Epithelial cell of proximal tubule (primary cell): ENCODE results near the gene NBEA. TPM values are rescaled to one million over a fixed set of nuclear protein-coding genes. Genes with fewer than 3 reads are reported as not detected.
"Not testable (repeated sequence)": the region's sequence is repeated elsewhere in the genome, so short reads cannot be mapped to it uniquely, and the experiment has no call there.

ENCODE experiments used
- DNase-seq: peaks from one replicate; pipeline ENCODE4 v3.0.0-alpha.2; 2011; ENCODE audit warnings: low read depth
- H3K4me3 ChIP-seq: 2 replicates; pipeline ENCODE4 v1.5.1; 2011; ENCODE audit warnings: low read depth, mild to moderate bottlenecking, low read length
- total RNA-seq: library from RNA; depleted of rRNA; stranded (reverse); fragments of >200 nt; gene quantifications from 2 replicates; pipeline ENCODE4 v1.2.3, GENCODE V29; 2015
- TF ChIP-seq, protein P1 (sequence below): conservative IDR thresholded peaks from 2 replicates; pipeline ENCODE4 v1.5.1; 2012; ENCODE audit warnings: low read depth, mild to moderate bottlenecking, low read length

Gene NBEA
- total RNA-seq, 1 donor from 2014 or later, result 2.7 TPM

DNA sequence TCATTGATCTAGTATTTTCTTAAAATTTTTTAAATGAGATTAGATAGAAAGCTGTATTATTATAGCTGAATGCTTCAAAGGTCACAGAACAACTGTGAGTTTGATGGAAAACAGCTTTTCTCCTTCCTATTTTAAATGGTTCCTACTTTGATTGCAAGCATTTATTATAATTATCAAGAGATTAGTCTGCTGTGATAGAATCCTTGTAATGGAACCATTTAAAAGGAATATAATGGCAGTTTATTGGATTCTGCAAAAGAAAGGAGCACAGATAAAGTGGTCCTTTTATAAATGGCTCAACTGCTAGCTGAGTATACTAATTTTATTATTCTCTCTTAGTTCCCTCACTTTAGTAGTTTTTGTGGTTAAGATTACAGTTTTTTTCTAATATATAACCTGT lies 447.5 kb downstream of the NBEA start:
- DNase-seq, result no peak
- no peak overlapping the region for H3K4me3 ChIP-seq
- TF ChIP-seq, protein P1, sequence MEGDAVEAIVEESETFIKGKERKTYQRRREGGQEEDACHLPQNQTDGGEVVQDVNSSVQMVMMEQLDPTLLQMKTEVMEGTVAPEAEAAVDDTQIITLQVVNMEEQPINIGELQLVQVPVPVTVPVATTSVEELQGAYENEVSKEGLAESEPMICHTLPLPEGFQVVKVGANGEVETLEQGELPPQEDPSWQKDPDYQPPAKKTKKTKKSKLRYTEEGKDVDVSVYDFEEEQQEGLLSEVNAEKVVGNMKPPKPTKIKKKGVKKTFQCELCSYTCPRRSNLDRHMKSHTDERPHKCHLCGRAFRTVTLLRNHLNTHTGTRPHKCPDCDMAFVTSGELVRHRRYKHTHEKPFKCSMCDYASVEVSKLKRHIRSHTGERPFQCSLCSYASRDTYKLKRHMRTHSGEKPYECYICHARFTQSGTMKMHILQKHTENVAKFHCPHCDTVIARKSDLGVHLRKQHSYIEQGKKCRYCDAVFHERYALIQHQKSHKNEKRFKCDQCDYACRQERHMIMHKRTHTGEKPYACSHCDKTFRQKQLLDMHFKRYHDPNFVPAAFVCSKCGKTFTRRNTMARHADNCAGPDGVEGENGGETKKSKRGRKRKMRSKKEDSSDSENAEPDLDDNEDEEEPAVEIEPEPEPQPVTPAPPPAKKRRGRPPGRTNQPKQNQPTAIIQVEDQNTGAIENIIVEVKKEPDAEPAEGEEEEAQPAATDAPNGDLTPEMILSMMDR, result no peak

DNA sequence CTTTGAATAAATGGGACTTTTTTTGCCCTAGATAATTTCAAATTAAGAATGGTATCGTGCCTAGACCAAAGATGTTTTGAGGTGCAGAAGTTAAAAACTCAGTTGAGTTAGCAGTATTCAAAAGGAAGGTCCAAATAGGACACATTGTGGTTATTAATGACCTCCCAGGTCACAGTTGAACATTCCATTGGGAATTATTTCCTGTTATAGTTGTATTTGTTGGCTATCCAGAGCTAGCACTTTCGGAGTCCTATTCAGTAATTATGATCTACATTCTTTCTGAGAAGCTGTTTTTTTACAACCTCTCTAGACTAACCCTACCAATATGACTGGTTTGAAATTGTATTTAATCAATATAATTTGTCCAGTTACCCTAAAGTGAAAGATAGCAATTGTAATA lies 450.7 kb downstream of the NBEA start:
- TF ChIP-seq, protein P1, result no peak

DNA sequence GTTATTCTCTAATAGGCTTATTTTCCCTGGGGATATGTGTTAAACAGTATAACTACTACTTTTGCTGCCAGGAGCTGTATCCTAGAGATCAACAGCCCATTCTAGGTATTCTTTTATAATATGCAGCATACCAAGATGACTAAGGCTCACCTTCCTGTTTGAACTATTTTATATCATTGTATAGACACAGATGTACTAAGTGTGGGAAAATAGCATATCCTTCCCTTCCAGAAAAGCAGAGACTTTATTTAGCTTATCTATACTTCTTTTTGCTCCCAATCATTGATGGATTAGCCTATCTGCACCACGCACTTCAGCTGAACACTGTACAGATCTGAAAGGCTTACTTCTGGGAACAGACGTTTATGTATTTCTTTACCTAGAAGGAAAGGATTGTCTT lies 451.8 kb downstream of the NBEA start:
- no peak overlapping the region for H3K4me3 ChIP-seq
- TF ChIP-seq, protein P1, result no peak
- DNase-seq, result no peak

More for the DNA sequence above, 450.7 kb downstream of the NBEA start:
- no peak overlapping the region for H3K4me3 ChIP-seq
- no peak for DNase-seq

DNA sequence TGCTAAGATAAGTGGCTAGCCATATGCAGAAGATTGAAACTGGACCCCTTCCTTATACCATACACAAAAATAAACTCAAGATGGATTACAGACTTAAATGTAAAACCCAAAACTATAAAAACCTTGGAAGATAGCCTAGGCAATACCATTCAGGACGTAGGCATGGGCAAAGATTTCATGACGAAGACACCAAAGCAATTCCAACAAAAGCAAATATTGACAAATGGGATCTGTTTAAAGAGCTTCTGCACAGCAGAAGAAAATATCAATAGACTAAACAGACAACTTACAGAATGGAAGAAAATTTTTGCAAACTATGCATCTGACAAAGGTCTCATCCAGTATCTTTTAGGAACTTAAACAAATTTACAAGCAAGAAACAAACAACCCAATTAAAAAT lies 466.2 kb downstream of the NBEA start:
- H3K4me3 ChIP-seq, DNase-seq: not testable (repeated sequence)

DNA sequence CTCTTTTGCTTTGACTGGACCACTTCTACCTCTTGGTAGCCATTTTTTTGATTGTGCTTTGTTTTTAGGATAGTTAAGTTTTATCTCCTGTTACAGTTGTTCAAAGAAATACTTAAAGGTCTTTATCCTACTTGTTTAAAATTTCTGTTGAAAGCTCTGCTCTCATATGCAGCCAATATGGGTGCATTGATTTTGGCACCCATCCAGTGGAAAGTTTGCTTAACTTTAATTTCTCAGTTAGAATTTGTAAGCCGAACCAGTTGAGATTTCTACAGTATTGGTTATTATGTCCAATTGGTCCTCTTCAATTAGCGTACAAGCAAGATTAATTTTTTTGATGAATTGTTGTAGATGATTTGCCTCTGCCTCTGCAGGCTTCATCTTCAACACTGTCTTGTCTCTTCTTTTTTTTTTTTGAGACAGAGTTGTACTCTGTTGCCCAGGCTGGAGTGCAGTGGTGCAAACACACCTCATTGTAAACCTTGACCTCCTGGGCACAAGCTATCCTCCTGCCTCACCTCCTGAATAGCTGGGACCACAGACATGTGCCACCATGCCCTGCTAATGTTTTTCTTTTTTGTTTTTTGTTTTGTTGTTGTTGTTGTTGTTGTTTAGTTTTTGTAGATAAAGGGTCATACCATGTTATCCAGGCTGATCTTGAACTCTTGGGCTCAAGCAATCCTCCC lies 469.1 kb downstream of the NBEA start:
- H3K4me3 ChIP-seq, result no peak overlapping the region
- TF ChIP-seq, protein P1, result no peak

DNA sequence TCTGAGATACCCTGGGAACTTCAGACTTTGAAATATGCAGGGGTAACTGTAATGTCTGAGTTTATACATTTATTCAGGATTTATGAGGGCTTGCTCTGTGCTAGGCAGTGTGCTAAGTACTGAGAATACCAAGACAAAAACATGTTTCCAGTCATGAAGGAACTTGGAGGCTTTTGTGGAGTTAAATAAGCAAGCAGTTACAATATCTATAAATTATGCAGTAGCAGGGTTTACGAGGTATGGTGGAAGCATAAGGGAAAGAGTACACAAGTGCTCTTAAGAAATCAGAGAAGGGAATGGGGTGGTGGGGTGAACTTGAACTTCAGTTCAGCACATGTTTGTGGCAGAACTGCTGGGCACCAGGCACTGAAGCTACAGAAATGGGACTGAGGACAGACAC lies 506.4 kb downstream of the NBEA start:
- TF ChIP-seq, protein P1, result no peak
- DNase-seq, result no peak

More for the DNA sequence above, 469.1 kb downstream of the NBEA start:
- no peak for DNase-seq

DNA sequence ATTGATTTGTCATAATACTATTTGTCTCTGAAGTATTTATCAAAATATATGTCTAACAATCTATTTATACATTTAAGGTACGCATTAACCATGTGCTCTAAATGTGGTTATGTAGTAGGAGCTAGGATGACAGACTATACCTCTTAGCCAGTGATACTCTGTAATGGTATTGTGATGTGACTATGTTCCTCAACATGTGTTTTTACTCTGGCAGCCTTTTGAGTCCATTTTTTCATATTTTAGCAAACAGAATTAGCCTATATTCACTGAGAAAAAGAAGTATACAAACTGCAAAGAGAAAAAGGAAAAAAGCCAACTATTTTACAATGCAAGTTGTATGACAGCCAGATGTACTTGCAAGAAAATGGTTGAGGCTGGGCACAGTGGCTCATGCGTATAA lies 507.8 kb downstream of the NBEA start:
- no peak overlapping the region for H3K4me3 ChIP-seq
- no peak for DNase-seq
- TF ChIP-seq, protein P1, result no peak

More for the DNA sequence above, 506.4 kb downstream of the NBEA start:
- no peak overlapping the region for H3K4me3 ChIP-seq

DNA sequence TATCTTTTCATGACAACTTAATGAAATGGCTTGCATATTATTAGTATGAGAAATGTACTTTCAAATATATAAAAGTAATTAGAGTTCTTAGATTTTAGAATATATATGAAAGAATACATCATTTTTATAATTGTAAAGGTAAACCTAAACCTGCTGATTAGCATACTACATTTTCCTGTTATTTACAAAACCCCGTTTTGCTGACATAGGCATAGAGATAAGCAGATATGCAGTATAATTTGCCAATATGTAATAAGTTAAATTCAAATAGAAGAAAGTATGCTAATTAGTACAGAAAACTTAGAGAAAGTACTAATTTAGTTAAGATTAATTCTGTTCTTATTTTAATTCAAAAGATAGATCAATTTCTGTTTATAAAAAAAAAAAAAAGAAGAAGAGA lies 513.0 kb downstream of the NBEA start:
- TF ChIP-seq, protein P1, result no peak
- no peak overlapping the region for H3K4me3 ChIP-seq
- DNase-seq, result no peak
